Adrenal gland (tissue), 12 donors: ENCODE results near the gene BHMT2. TPM values are rescaled to one million over a fixed set of nuclear protein-coding genes. Genes with fewer than 3 reads are reported as not detected.
A peak's percentile ranks its signal among the peaks of the same experiment; 100 is the strongest.

Experiments used
- DNase-seq, 7 donors: peaks; one replicate each; pipeline ENCODE4 v3.0.0-alpha.2; 2019 to 2020
- H3K27ac ChIP-seq, 5 donors: fragments of 200-600 bp; sonication (generic) in 4 of 5; 1 replicate in 3 of 5; 2 replicates in 2 of 5; pipeline versions ENCODE4 v1.5.1 to v1.8.0; 2016 to 2020; ENCODE audit warnings: mild to moderate bottlenecking in 1 of 5
- H3K27me3 ChIP-seq: fragments of 200-600 bp; 2 replicates; pipeline ENCODE4 v1.8.0; 2021
- H3K36me3 ChIP-seq, 2 donors: fragments of 200-600 bp; replicated peaks in 1 of 2; 1 replicate in 1 of 2; 2 replicates in 1 of 2; pipeline versions ENCODE4 v1.5.1 to v1.8.0; 2018 to 2022
- H3K4me1 ChIP-seq, 2 donors: fragments of 200-600 bp; replicated peaks in 1 of 2; 1 replicate in 1 of 2; 2 replicates in 1 of 2; pipeline versions ENCODE4 v1.5.1 to v1.8.0; 2018 to 2021
- H3K4me3 ChIP-seq, 4 donors: fragments of 200-600 bp; sonication (generic) in 3 of 4; one replicate each; pipeline ENCODE4 v1.5.1; 2016 to 2018
- H3K9me3 ChIP-seq, 3 donors: fragments of 200-600 bp; sonication (generic) in 1 of 3; replicated peaks in 1 of 3; 1 replicate in 2 of 3; 2 replicates in 1 of 3; pipeline versions ENCODE4 v1.5.1 to v1.8.0; 2016 to 2021
- CTCF ChIP-seq, 6 experiments: fragments of 450-650 bp in 4 of 6; fragments of 200-600 bp in 2 of 6; sonication (generic) in 1 of 6; IDR thresholded peaks; 1 replicate in 5 of 6; 2 replicates in 1 of 6; pipeline versions ENCODE4 v1.5.1 to v1.8.0; 2016 to 2021; ENCODE audit warnings: antibody characterized with exemption in 6 of 6, mild to moderate bottlenecking in 2 of 6, moderate library complexity in 1 of 6
- POLR2A ChIP-seq, 2 donors: fragments of 450-650 bp; IDR thresholded peaks; one replicate each; pipeline ENCODE4 v1.6.1; 2017; ENCODE audit warnings: antibody characterized with exemption in 2 of 2, mild to moderate bottlenecking in 2 of 2, moderate library complexity in 1 of 2
- WGBS, 4 donors: extraction: QIAGEN DNeasy Blood & Tissue Kit in 2 of 4; methylation state at CpG; one replicate each; pipeline versions ENCODE4 v1.1.5 to v1.1.7; 2013 to 2017; 5-methylcytosine and 5-hydroxymethylcytosine counted together
- intact Hi-C, 2 donors: fragments of 100-400 bp; cut with DNase I; formaldehyde crosslinking; loops; one replicate each; pipeline versions ENCODE4 v1.14.1 to v1.15.0; 2022 to 2023
- polyA plus RNA-seq, 3 donors: library from polyadenylated mRNA; stranded (reverse); fragments of 200-250 nt in 2 of 3; fragments of 350-450 nt in 1 of 3; fragmentation: Illumina TruSeq in 1 of 3; extraction: RNeasy Lipid Tissue Mini Kit (QIAGEN cat#74804) in 1 of 3; gene quantifications; one replicate each; pipeline ENCODE4 v1.2.3, GENCODE V29; 2013 to 2014
- total RNA-seq, 9 donors: library from RNA; depleted of rRNA in 4 of 9; stranded (reverse); fragments of >200 nt in 4 of 9; fragments of 120-200 nt in 1 of 9; fragmentation: NEBNext Ultra II Directional in 1 of 9; extraction: Animal tissue kit (Norgen Biotek cat#: 25700) in 1 of 9; gene quantifications; one replicate each; pipeline versions ENCODE4 v1.1.0 to v1.2.4, GENCODE V29; 2013 to 2023
- donor health status: healthy with polysubstance abuse.
- donor health status: Bipolar disorder and iron deficiency.
- donor health status: DM: yes; HTN: yes; CAD: no.
- donor health status: DM: no; HTN: no; CAD: no.
- donor health status: DM: no; HTN: no; CAD: no.
- donor health status: DM: yes; HTN: yes; CAD: no.

Gene BHMT2
- total and polyA plus RNA-seq, 12 donors = 12.8 to 75.3 (median 27.6) TPM

GRCh38 chr5:79056847-79057246 lies 12.7 kb upstream of the BHMT2 start:
- TF ChIP-seq CTCF (IDR thresholded peaks at IDR 0.05) (no peak), POLR2A (IDR thresholded peaks at IDR 0.05) (no peak)
- Histone ChIP-seq H3K27ac (no peak overlapping the region), H3K27me3 (no peaks in the 10 kb centered on the region), H3K9me3 (no peaks in the 10 kb centered on the region), H3K36me3 (no peaks in the 10 kb centered on the region), H3K4me1 (no peaks in the 10 kb centered on the region), H3K4me3 (no peak overlapping the region)
- intact Hi-C loops = no loop called here
- DNase-seq = no peak

- H3K4me1 ChIP-seq = no peaks in the 10 kb centered on the region
- no peak for DNase-seq
- H3K4me3 ChIP-seq = no peak overlapping the region
- no peak for TF ChIP-seq POLR2A (IDR thresholded peaks at IDR 0.05)
- no peak for TF ChIP-seq CTCF (IDR thresholded peaks at IDR 0.05)
- H3K27me3 ChIP-seq = no peaks in the 10 kb centered on the region
- H3K27ac ChIP-seq = no peak overlapping the region
- H3K9me3 ChIP-seq = no peaks in the 10 kb centered on the region
- intact Hi-C loops = no loop called here
- 89 to 96% (median 92%) methylated on average over 4 of the region's 4 CpGs for WGBS, 4 donors
- H3K36me3 ChIP-seq = no peaks in the 10 kb centered on the region
Measured at GRCh38 chr5:79059674-79060073, 9.9 kb upstream of the BHMT2 start.

GRCh38 chr5:79062436-79062835 lies 7.1 kb upstream of the BHMT2 start:
- no peak overlapping the region for H3K4me3 ChIP-seq
- intact Hi-C loops = no loop called here
- no peak for DNase-seq
- no peaks in the 10 kb centered on the region for H3K9me3 ChIP-seq
- H3K36me3 ChIP-seq = no peaks in the 10 kb centered on the region
- 88 to 97% (median 94%) methylated on average over 3 of the region's 3 CpGs for WGBS, 4 donors
- no peak overlapping the region for H3K27ac ChIP-seq
- H3K27me3 ChIP-seq = no peaks in the 10 kb centered on the region
- no peak for TF ChIP-seq CTCF (IDR thresholded peaks at IDR 0.05)
- TF ChIP-seq POLR2A (IDR thresholded peaks at IDR 0.05) = no peak
- H3K4me1 ChIP-seq = no peaks in the 10 kb centered on the region

GRCh38 chr5:79070350-79070667 lies 742 bp downstream of the BHMT2 start:
- DNase-seq = peak in 2 of 7 donors; percentile 27 to 41
- H3K27ac ChIP-seq = peak overlapping the region in 3 of 5 donors; percentile 64 to 70 (median 69)
- H3K9me3 ChIP-seq = no peaks in the 10 kb centered on the region
- peak overlapping the region in 2 of 4 donors; percentile 48 to 62 for H3K4me3 ChIP-seq
- intact Hi-C loops = no loop called here
- TF ChIP-seq CTCF (IDR thresholded peaks at IDR 0.05) (no peak), POLR2A (IDR thresholded peaks at IDR 0.05) (no peak)
- H3K4me1 ChIP-seq = no peaks in the 10 kb centered on the region
- H3K36me3 ChIP-seq = no peaks in the 10 kb centered on the region
- no peaks in the 10 kb centered on the region for H3K27me3 ChIP-seq
- WGBS, 4 donors = 32 to 49% (median 35%) methylated on average over 6 to 9 of the region's 9 CpGs
